WI38 (cell line): ENCODE measurements around the gene GTPBP4.

ENCODE experiments used
- H3K4me3 ChIP-seq: 2 replicates; pipeline ENCODE4 v1.5.1; 2011; ENCODE audit warnings: low read depth, mild to moderate bottlenecking, control low read depth, low read length
- CTCF ChIP-seq: IDR thresholded peaks from 2 replicates; pipeline ENCODE4 v1.5.1; 2012; ENCODE audit warnings: low read depth, mild to moderate bottlenecking, control low read depth, low read length

GTPBP4 gene

GRCh38 chr10:990808-991207 is 2.6 kb downstream of the GTPBP4 start:
- TF ChIP-seq CTCF = no peak
- no peak overlapping the region for H3K4me3 ChIP-seq

- no peak overlapping the region for H3K4me3 ChIP-seq
- no peak for TF ChIP-seq CTCF
Observed at GRCh38 chr10:992467-992866, 4.2 kb downstream of the GTPBP4 start.

- no peak overlapping the region for H3K4me3 ChIP-seq
- TF ChIP-seq CTCF = no peak
Observed at GRCh38 chr10:992871-993270, 4.6 kb downstream of the GTPBP4 start.

GRCh38 chr10:994836-995558 is 6.8 kb downstream of the GTPBP4 start:
- no peak for TF ChIP-seq CTCF
- no peak overlapping the region for H3K4me3 ChIP-seq

GRCh38 chr10:995559-995926 is 7.3 kb downstream of the GTPBP4 start:
- TF ChIP-seq CTCF = no peak
- H3K4me3 ChIP-seq = no peak overlapping the region

- no peak for TF ChIP-seq CTCF
- no peak overlapping the region for H3K4me3 ChIP-seq
Observed at GRCh38 chr10:996031-996430, 7.8 kb downstream of the GTPBP4 start.

- TF ChIP-seq CTCF = no peak
- H3K4me3 ChIP-seq = no peak overlapping the region
Observed at GRCh38 chr10:997266-998022, 9.2 kb downstream of the GTPBP4 start.
